Keratinocyte (primary cell): Measurements from ENCODE around the gene YPEL3.

ENCODE experiments used
- EZH2 ChIP-seq: IDR thresholded peaks from one replicate; pipeline ENCODE4 v1.6.1; 2012; ENCODE audit warnings: inconsistent platforms, mild to moderate bottlenecking, low read length, moderate library complexity
- TF ChIP-seq, protein P1 (sequence below), 3 experiments: IDR thresholded peaks in 1 of 3; conservative IDR thresholded peaks in 1 of 3; optimal IDR thresholded peaks in 1 of 3; 2 replicates in 2 of 3; 3 replicates in 1 of 3; pipeline versions ENCODE3 to v1.5.1; 2011; ENCODE audit warnings: low read length in 3 of 3, mild to moderate bottlenecking in 3 of 3, moderate library complexity in 2 of 3, control low read depth in 1 of 3, inconsistent platforms in 1 of 3; ENCODE audit not compliant: insufficient read depth in 2 of 3; ENCODE audit errors: extremely low read depth in 1 of 3

- TF ChIP-seq EZH2: no peak
- TF ChIP-seq, protein P1, sequence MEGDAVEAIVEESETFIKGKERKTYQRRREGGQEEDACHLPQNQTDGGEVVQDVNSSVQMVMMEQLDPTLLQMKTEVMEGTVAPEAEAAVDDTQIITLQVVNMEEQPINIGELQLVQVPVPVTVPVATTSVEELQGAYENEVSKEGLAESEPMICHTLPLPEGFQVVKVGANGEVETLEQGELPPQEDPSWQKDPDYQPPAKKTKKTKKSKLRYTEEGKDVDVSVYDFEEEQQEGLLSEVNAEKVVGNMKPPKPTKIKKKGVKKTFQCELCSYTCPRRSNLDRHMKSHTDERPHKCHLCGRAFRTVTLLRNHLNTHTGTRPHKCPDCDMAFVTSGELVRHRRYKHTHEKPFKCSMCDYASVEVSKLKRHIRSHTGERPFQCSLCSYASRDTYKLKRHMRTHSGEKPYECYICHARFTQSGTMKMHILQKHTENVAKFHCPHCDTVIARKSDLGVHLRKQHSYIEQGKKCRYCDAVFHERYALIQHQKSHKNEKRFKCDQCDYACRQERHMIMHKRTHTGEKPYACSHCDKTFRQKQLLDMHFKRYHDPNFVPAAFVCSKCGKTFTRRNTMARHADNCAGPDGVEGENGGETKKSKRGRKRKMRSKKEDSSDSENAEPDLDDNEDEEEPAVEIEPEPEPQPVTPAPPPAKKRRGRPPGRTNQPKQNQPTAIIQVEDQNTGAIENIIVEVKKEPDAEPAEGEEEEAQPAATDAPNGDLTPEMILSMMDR (optimal IDR thresholded peaks at IDR 0.05 in 1 of 3, IDR thresholded peaks at IDR 0.05 in 1 of 3, conservative IDR thresholded peaks at IDR 0.05 in 1 of 3; ENCODE audit: extremely low read depth in 1 of 3, insufficient read depth in 2 of 3, low read length in 3 of 3): no peak
Observed at GRCh38 chr16:30124985-30125379, 29.0 kb upstream of the YPEL3 start.
